ENCODE results near the gene C1orf216.
"Not testable (repeated sequence)": the region's sequence is repeated elsewhere in the genome, so short reads cannot be mapped to it uniquely, and the experiment has no call there.

C1orf216 gene

GRCh38 chr1:35715568-35716002, 3.1 kb downstream of the C1orf216 start:
- no peak overlapping the region for H3K4me3 ChIP-seq (ENCODE audit: low read depth, low read length)
- peak; percentile 76 for TF ChIP-seq CTCF (IDR thresholded peaks at IDR 0.05; ENCODE audit: low read depth, low read length)

- no peak overlapping the region for H3K4me3 ChIP-seq (ENCODE audit: low read depth, low read length)
- TF ChIP-seq CTCF (IDR thresholded peaks at IDR 0.05; ENCODE audit: low read depth, low read length), result no peak
Observed at GRCh38 chr1:35714921-35715567, 3.6 kb downstream of the C1orf216 start.

- not testable (repeated sequence) for H3K4me3 ChIP-seq (ENCODE audit: low read depth, low read length)
Observed at GRCh38 chr1:35711098-35711497, 7.6 kb downstream of the C1orf216 start.

- no peak for TF ChIP-seq CTCF (IDR thresholded peaks at IDR 0.05; ENCODE audit: low read depth, low read length)
- H3K4me3 ChIP-seq (ENCODE audit: low read depth, low read length), result no peak overlapping the region
Observed at GRCh38 chr1:35708952-35709351, 9.7 kb downstream of the C1orf216 start.

DNA sequence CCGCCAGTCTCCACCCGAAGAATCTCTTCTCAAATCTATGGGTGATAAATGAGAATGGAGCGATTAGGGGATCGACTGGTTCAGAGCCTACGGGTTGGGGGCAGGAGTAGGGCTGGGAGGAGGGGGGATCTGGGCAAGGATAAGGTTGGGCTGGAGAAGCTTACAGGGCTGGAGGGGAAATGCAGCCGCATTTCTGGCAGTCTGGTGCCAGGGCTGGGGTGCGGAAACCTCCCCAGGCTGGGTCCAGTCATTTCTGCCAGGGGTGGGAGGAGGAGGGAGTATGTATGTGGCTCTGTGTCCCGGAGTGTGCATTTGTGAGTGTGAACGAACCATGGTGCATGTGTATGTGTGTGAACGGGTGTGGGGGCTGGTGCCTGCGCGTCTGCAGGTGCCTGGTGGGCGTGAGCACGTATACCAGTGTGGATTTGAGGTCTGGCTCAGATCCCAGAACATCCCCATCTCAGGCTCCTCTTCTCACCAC, 10.2 kb downstream of the C1orf216 start:
- peak overlapping the region; percentile 50 for H3K4me3 ChIP-seq (ENCODE audit: low read depth, low read length)
- no peak for TF ChIP-seq CTCF (IDR thresholded peaks at IDR 0.05; ENCODE audit: low read depth, low read length)

DNA sequence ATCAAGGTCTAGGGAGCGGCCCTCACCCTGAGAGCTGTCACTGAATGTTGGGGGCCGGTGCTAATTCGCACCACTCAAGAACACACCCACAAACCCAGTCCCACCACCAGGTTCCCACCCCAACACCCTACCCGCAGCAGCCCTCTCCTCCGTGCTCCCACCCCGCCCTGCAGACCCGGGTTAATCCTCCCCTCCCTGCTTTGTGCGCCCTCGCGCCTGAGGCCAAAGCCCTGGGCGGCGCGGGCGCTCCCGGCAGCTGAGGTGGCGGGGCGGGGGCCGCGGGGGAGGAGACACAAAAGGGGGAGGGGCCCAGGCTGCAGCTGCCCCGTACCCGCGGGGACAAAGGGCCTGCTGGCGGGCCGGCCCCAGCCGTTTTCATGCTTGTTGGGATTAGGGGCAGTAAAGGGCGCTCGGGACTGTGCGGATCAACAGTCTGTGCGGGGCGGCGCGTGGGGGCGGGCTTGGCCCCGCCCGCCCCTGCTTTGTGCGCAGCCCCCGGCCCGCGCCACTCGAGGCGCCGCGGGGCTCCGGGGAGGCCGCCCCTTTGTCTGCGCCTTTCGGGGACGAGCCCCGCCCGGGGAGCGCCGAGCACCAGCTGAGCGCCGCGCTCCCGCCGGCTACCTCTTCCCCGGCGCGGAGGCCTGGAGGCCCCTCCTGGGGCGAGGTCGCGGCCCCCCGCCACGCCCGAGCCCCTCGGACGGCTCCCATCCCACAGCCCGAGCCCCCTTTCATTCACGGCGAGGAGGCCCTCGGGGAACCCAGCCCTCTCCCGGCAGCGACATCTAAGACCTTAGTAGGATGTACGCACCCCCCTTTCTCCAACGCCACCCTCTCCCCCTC, 10.9 kb downstream of the C1orf216 start:
- TF ChIP-seq CTCF (IDR thresholded peaks at IDR 0.05; ENCODE audit: low read depth, low read length), result no peak
- peak overlapping the region; percentile 50 for H3K4me3 ChIP-seq (ENCODE audit: low read depth, low read length)

DNA sequence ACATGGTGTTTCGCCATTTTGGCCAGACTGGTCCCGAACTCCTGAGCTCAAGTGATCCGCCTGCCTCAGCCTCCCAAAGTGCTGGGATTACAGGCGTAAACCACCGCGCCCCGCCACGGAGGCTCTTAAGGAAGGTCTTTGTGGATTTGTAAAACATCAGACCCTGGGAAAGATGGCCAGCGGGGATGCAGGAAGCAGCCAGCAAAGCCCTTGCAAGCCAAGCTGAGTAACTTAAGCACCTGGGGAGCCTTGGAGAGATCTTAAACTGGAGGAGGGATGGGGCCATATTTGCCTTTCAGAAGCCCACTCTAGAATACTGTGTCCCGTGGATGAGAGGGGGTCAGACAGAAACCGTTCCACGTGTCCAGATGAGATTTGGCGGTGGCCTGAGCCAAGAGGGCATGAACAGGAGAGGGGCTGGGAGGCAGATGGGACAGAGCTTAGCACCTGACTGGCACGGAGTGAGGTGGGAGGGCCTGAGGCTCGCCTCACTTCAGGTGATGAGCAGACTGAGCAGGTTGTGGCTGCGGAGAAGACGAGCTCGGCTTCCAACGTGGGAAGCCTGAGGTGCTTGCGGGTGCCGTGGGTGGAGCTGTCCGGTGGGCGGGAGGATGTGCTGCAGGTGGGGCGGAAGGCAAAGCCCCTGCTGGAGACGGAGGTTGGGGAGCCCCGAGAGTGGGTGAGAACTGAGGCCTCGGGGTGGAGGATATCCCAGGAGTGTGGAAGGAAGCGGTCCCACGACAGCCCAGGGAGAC, 11.7 kb downstream of the C1orf216 start:
- no peak for TF ChIP-seq CTCF (IDR thresholded peaks at IDR 0.05; ENCODE audit: low read depth, low read length)
- H3K4me3 ChIP-seq (ENCODE audit: low read depth, low read length), result no peak overlapping the region; the same call in 1 of the 2 replicates
